Measurements from ENCODE around the gene CREM. TPM values are rescaled to one million over a fixed set of nuclear protein-coding genes. Genes with fewer than 3 reads are reported as not detected.

CREM gene
- total RNA-seq, 2 experiments from 2014 or later = 65.7 to 67.0 TPM

GRCh38 chr10:35136263-35136815, 9.7 kb downstream of the CREM start:
- peak overlapping the region; percentile 64 for H3K27ac Mint-ChIP-seq
- intact Hi-C loops (cut with DNase I, micrococcal nuclease) = no loop called here
- peak overlapping the region; percentile 48 for H3K4me3 Mint-ChIP-seq
- H3K4me1 Mint-ChIP-seq (ENCODE audit: low read depth) = peaks cover 40% of the 10 kb centered on the region
- ChIA-PET CTCF (interaction anchor here (0.7 to 3.0 kb wide), 3 partner anchors 60 to 256 kb away, joined by 3 to 10 read pairs (median 3); no protein-coding TSS in a partner anchor), POLR2A (interaction anchor here (1.4 kb wide), 1 partner anchor 9 kb away, joined by 8 read pairs; the partner anchor contains the start of gene CREM)
- Histone ChIP-seq H3K27me3 (ENCODE audit: control insufficient read depth in 1 of 2, insufficient read depth in 2 of 2, low read length in 2 of 2) (no peaks in the 10 kb centered on the region), H3K9me3 (ENCODE audit: control insufficient read depth in 1 of 2, insufficient read depth in 1 of 2, low read length in 2 of 2) (no peaks in the 10 kb centered on the region), H3K4me1 (ENCODE audit: insufficient read depth, low read length) (peaks cover 23% of the 10 kb centered on the region), H3K27ac (ENCODE audit: low read depth in 1 of 2, low read length in 2 of 2) (peak overlapping the region in 1 of 2 donors; percentile 64), H3K4me3 (ENCODE audit: low read length) (no peak overlapping the region), H3K36me3 (ENCODE audit: insufficient read depth, low read length) (no peaks in the 10 kb centered on the region)
- DNase-seq (peak in 2 of 14 experiments; percentile 29 to 30), ATAC-seq (ENCODE audit: poor library complexity) (no peak)
- TF ChIP-seq CTCF (IDR thresholded peaks at IDR 0.05) = no peak
- H3K27me3 Mint-ChIP-seq = no peaks in the 10 kb centered on the region
- H3K36me3 Mint-ChIP-seq (ENCODE audit: low read depth) = no peaks in the 10 kb centered on the region
- H3K9me3 Mint-ChIP-seq = no peaks in the 10 kb centered on the region

- no peak for DNase-seq
- TF ChIP-seq CTCF (IDR thresholded peaks at IDR 0.05) = no peak
- CTCF ChIA-PET = no interaction called here
- Histone ChIP-seq H3K36me3 (ENCODE audit: insufficient read depth, low read length) (no peaks in the 10 kb centered on the region), H3K27me3 (ENCODE audit: control insufficient read depth in 1 of 2, insufficient read depth in 2 of 2, low read length in 2 of 2) (no peaks in the 10 kb centered on the region), H3K4me3 (ENCODE audit: low read length) (no peak overlapping the region), H3K27ac (ENCODE audit: low read depth in 1 of 2, low read length in 2 of 2) (no peak overlapping the region), H3K4me1 (ENCODE audit: insufficient read depth, low read length) (peaks cover 11% of the 10 kb centered on the region), H3K9me3 (ENCODE audit: control insufficient read depth in 1 of 2, insufficient read depth in 1 of 2, low read length in 2 of 2) (no peaks in the 10 kb centered on the region)
- intact Hi-C loops (cut with DNase I, micrococcal nuclease) = loop anchor here in 1 of 2 experiments (5.0 kb wide), 1 partner anchor 37 kb away; no protein-coding TSS in a partner anchor
- Mint-ChIP-seq H3K4me3 (no peak overlapping the region), H3K27me3 (no peaks in the 10 kb centered on the region), H3K4me1 (ENCODE audit: low read depth) (peaks cover 14% of the 10 kb centered on the region), H3K9me3 (no peaks in the 10 kb centered on the region), H3K27ac (no peak overlapping the region), H3K36me3 (ENCODE audit: low read depth) (no peaks in the 10 kb centered on the region)
- POLR2A ChIA-PET = no interaction called here
- ATAC-seq (ENCODE audit: poor library complexity) = no peak
These were observed 13.5 kb downstream of the CREM start for GRCh38 chr10:35140126-35140525.

- no peaks in the 10 kb centered on the region for H3K36me3 Mint-ChIP-seq (ENCODE audit: low read depth)
- Histone ChIP-seq H3K4me1 (ENCODE audit: insufficient read depth, low read length) (peaks cover 11% of the 10 kb centered on the region), H3K27me3 (ENCODE audit: control insufficient read depth in 1 of 2, insufficient read depth in 2 of 2, low read length in 2 of 2) (no peaks in the 10 kb centered on the region), H3K36me3 (ENCODE audit: insufficient read depth, low read length) (no peaks in the 10 kb centered on the region), H3K27ac (ENCODE audit: low read depth in 1 of 2, low read length in 2 of 2) (no peak overlapping the region), H3K4me3 (ENCODE audit: low read length) (no peak overlapping the region), H3K9me3 (ENCODE audit: control insufficient read depth in 1 of 2, insufficient read depth in 1 of 2, low read length in 2 of 2) (no peaks in the 10 kb centered on the region)
- DNase-seq (no peak), ATAC-seq (ENCODE audit: poor library complexity) (no peak)
- intact Hi-C loops (cut with DNase I, micrococcal nuclease) = loop anchor here in 1 of 2 experiments (5.0 kb wide), 1 partner anchor 37 kb away; no protein-coding TSS in a partner anchor
- ChIA-PET CTCF (no interaction called here), POLR2A (no interaction called here)
- no peak for TF ChIP-seq CTCF (IDR thresholded peaks at IDR 0.05)
- H3K4me3 Mint-ChIP-seq = no peak overlapping the region
- H3K4me1 Mint-ChIP-seq (ENCODE audit: low read depth) = peaks cover 9% of the 10 kb centered on the region
- H3K27me3 Mint-ChIP-seq = no peaks in the 10 kb centered on the region
- H3K27ac Mint-ChIP-seq = no peak overlapping the region
- H3K9me3 Mint-ChIP-seq = no peaks in the 10 kb centered on the region
These were observed 14.1 kb downstream of the CREM start for GRCh38 chr10:35140727-35141126.
